Common myeloid progenitor, CD34-positive (primary cell): ENCODE data around the gene CPA2.
"Not testable (repeated sequence)": the region's sequence is repeated elsewhere in the genome, so short reads cannot be mapped to it uniquely, and the experiment has no call there.

Source experiments
- CTCF ChIA-PET: fragments of 350-600 bp; sonication (Branson Sonifier 250); formaldehyde crosslinking; loops from one replicate; lab custom pipeline; 2021; ENCODE audit warnings: antibody characterized with exemption; lab: Charles Lee
- POLR2A ChIA-PET: fragments of 350-600 bp; sonication (Branson Sonifier 250); formaldehyde crosslinking; loops from one replicate; lab custom pipeline; 2021; ENCODE audit warnings: antibody characterized with exemption; lab: Charles Lee
- DNase-seq, 3 donors: peaks; one replicate each; pipeline versions ENCODE4 v3.0.0 to v3.0.0-alpha.2; 2013
- H3K27ac ChIP-seq, 2 experiments: 1 replicate in 1 of 2; 2 replicates in 1 of 2; pipeline ENCODE4 v1.7.0; 2013; ENCODE audit warnings: inconsistent platforms in 2 of 2, low read length in 2 of 2, mild to moderate bottlenecking in 2 of 2, low read depth in 1 of 2, moderate library complexity in 1 of 2; ENCODE audit not compliant: severe bottlenecking in 2 of 2, insufficient read depth in 1 of 2, poor library complexity in 1 of 2
- H3K27me3 ChIP-seq, 5 experiments: replicated peaks in 2 of 5; 1 replicate in 3 of 5; 2 replicates in 2 of 5; pipeline versions ENCODE4 v1.6.1 to v1.7.0; 2013; ENCODE audit warnings: low read length in 4 of 5, mild to moderate bottlenecking in 2 of 5, moderate library complexity in 2 of 5, inconsistent platforms in 1 of 5; ENCODE audit not compliant: insufficient read depth in 5 of 5, control insufficient read depth in 4 of 5
- H3K36me3 ChIP-seq, 4 experiments: 1 replicate in 2 of 4; 2 replicates in 2 of 4; pipeline versions ENCODE4 v1.6.1 to v1.7.0; 2013; ENCODE audit warnings: low read length in 3 of 4, control low read depth in 1 of 4, mild to moderate bottlenecking in 1 of 4; ENCODE audit not compliant: control insufficient read depth in 4 of 4, insufficient read depth in 4 of 4
- H3K4me1 ChIP-seq, 4 experiments: 1 replicate in 3 of 4; 2 replicates in 1 of 4; pipeline versions ENCODE4 v1.6.1 to v1.7.1; 2013; ENCODE audit warnings: low read length in 3 of 4, mild to moderate bottlenecking in 3 of 4, control low read depth in 1 of 4, inconsistent platforms in 1 of 4, moderate library complexity in 1 of 4; ENCODE audit not compliant: control insufficient read depth in 4 of 4, insufficient read depth in 4 of 4; ENCODE audit errors: control extremely low read depth in 1 of 4
- H3K4me3 ChIP-seq, 7 experiments: 1 replicate in 4 of 7; 2 replicates in 3 of 7; pipeline versions ENCODE4 v1.5.1 to v1.7.0; 2013; ENCODE audit warnings: mild to moderate bottlenecking in 7 of 7, low read length in 6 of 7, moderate library complexity in 6 of 7, inconsistent platforms in 2 of 7, low read depth in 2 of 7, control low read depth in 1 of 7; ENCODE audit not compliant: insufficient read depth in 4 of 7, control insufficient read depth in 1 of 7; ENCODE audit errors: extremely low read depth in 1 of 7
- H3K9me3 ChIP-seq, 5 experiments: 1 replicate in 4 of 5; 2 replicates in 1 of 5; pipeline versions ENCODE4 v1.6.1 to v1.7.1; 2013; ENCODE audit warnings: low read length in 4 of 5, mild to moderate bottlenecking in 2 of 5, inconsistent platforms in 1 of 5, low read depth in 1 of 5, moderate library complexity in 1 of 5; ENCODE audit not compliant: control insufficient read depth in 4 of 5, insufficient read depth in 2 of 5; ENCODE audit errors: control extremely low read depth in 1 of 5
- WGBS: methylation state at CpG from one replicate; pipeline ENCODE4 v1.1.5; 2013; ENCODE audit not compliant: insufficient coverage; 5-methylcytosine and 5-hydroxymethylcytosine counted together

Gene CPA2

GRCh38 chr7:130236361-130236760 lies 30.3 kb upstream of the CPA2 start:
- H3K4me3 ChIP-seq, POLR2A ChIA-PET, H3K36me3 ChIP-seq, H3K27me3 ChIP-seq, DNase-seq, H3K9me3 ChIP-seq, H3K27ac ChIP-seq, H3K4me1 ChIP-seq: not testable (repeated sequence)
- CTCF ChIA-PET, result interaction anchor here (1.0 to 1.1 kb wide), 2 partner anchors 17 to 51 kb away, joined by 3 read pairs; no protein-coding TSS in a partner anchor
- WGBS, result 90% methylated on average over 2 of the region's 4 CpGs

- H3K27me3 ChIP-seq, result no peaks in the 10 kb centered on the region
- no peaks in the 10 kb centered on the region for H3K4me1 ChIP-seq
- ChIA-PET CTCF (interaction anchor here (0.6 to 2.1 kb wide), 5 partner anchors 10 to 518 kb away, joined by 3 to 6 read pairs (median 4); no protein-coding TSS in a partner anchor), POLR2A (no interaction called here)
- DNase-seq, result no peak
- H3K9me3 ChIP-seq, result no peaks in the 10 kb centered on the region
- H3K27ac ChIP-seq, result no peak overlapping the region
- H3K4me3 ChIP-seq, result no peak overlapping the region
- WGBS, result 100% methylated on average over 1 of the region's 1 CpG
- no peaks in the 10 kb centered on the region for H3K36me3 ChIP-seq
Measured at GRCh38 chr7:130240240-130240639, 26.4 kb upstream of the CPA2 start.

GRCh38 chr7:130242198-130243014 lies 24.3 kb upstream of the CPA2 start:
- Histone ChIP-seq H3K27ac (no peak overlapping the region), H3K27me3 (no peaks in the 10 kb centered on the region), H3K36me3 (no peaks in the 10 kb centered on the region), H3K4me1 (no peaks in the 10 kb centered on the region), H3K4me3 (peak overlapping the region in 1 of 7 experiments; percentile 45), H3K9me3 (peaks cover 0 to 3% (median 0%) of the 10 kb centered on the region in 5 experiments)
- POLR2A ChIA-PET, result interaction anchor here (0.6 kb wide), 1 partner anchor 515 kb away, joined by 4 read pairs; no protein-coding TSS in a partner anchor
- DNase-seq, result peak; percentile 56 to 68 (median 64)
- WGBS, result 41% methylated on average over 4 of the region's 5 CpGs
- CTCF ChIA-PET, result interaction anchor here (0.6 to 2.1 kb wide), 9 partner anchors 12 to 514 kb away, joined by 3 to 5 read pairs (median 3); no protein-coding TSS in a partner anchor

GRCh38 chr7:130243486-130243885 lies 23.2 kb upstream of the CPA2 start:
- H3K27ac ChIP-seq, H3K4me3 ChIP-seq, H3K27me3 ChIP-seq, H3K36me3 ChIP-seq, POLR2A ChIA-PET, H3K4me1 ChIP-seq, H3K9me3 ChIP-seq: not testable (repeated sequence)
- CTCF ChIA-PET, result interaction anchor here (1.0 to 1.8 kb wide), 8 partner anchors 11 to 513 kb away, joined by 3 to 9 read pairs (median 4); partner anchors contain the start of gene MEST
- peak in 1 of 3 donors; percentile 11 for DNase-seq
- no CpG with 5 or more reads among the region's 1 CpG for WGBS

GRCh38 chr7:130246491-130246890 lies 20.2 kb upstream of the CPA2 start:
- H3K4me3 ChIP-seq, H3K27ac ChIP-seq, H3K36me3 ChIP-seq, H3K4me1 ChIP-seq, DNase-seq, POLR2A ChIA-PET, H3K9me3 ChIP-seq, H3K27me3 ChIP-seq: not testable (repeated sequence)
- CTCF ChIA-PET, result interaction anchor here (1.8 kb wide), 1 partner anchor 512 kb away, joined by 7 read pairs; no protein-coding TSS in a partner anchor
- WGBS, result no CpG with 5 or more reads among the region's 1 CpG

GRCh38 chr7:130248842-130249241 lies 17.8 kb upstream of the CPA2 start:
- H3K4me3 ChIP-seq, H3K27ac ChIP-seq, H3K27me3 ChIP-seq, H3K4me1 ChIP-seq, H3K36me3 ChIP-seq, DNase-seq, POLR2A ChIA-PET, H3K9me3 ChIP-seq, CTCF ChIA-PET: not testable (repeated sequence)
- 96% methylated on average over 4 of the region's 5 CpGs for WGBS

GRCh38 chr7:130249626-130250025 lies 17.0 kb upstream of the CPA2 start:
- CTCF ChIA-PET, result interaction anchor here (0.6 kb wide), 1 partner anchor 1760 kb away, joined by 3 read pairs; no protein-coding TSS in a partner anchor
- DNase-seq, H3K27ac ChIP-seq, H3K4me3 ChIP-seq, H3K27me3 ChIP-seq, POLR2A ChIA-PET, H3K4me1 ChIP-seq, H3K9me3 ChIP-seq, H3K36me3 ChIP-seq: not testable (repeated sequence)
- no CpG with 5 or more reads among the region's 3 CpGs for WGBS
